ENCODE results near the gene IRF1. TPM values are rescaled to one million over a fixed set of nuclear protein-coding genes. Genes with fewer than 3 reads are reported as not detected.
A peak's percentile ranks its signal among the peaks of the same experiment; 100 is the strongest.

Gene IRF1
- total RNA-seq, 5 donors from 2014 or later (not counting 1 experiment from before 2014, with no cell fraction given): 167 to 859 (median 252) TPM

DNA sequence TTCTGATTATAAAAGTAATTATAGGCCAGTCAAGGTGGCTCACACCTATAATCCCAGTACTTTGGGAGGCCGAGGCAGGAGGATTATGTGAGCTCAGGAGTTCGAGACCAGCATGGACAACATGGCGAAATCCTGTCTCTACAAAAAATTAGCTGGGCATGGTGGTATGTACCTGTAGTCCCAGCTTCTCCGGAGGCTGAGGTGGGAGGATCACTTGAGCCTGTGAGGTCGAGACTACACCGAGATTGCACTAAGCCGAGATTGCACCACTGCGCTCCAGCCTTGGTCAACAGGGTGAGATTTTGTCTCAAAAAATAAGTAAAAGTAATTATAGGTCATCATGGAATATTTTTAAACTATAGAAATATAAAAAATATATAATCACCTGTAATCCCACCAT, 18.1 kb downstream of the IRF1 start:
- Histone ChIP-seq H3K4me3 (ENCODE audit: control insufficient read depth in 1 of 2, extremely low read depth in 1 of 2, low read length in 1 of 2) (no peak overlapping the region), H3K27me3 (replicated peaks in 1 of 2; ENCODE audit: control insufficient read depth in 2 of 2, extremely low read depth in 1 of 2, insufficient read depth in 2 of 2, low read length in 1 of 2) (no peaks in the 10 kb centered on the region), H3K9me3 (no peaks in the 10 kb centered on the region), H3K4me1 (ENCODE audit: control insufficient read depth in 1 of 2, extremely low read depth in 1 of 2, insufficient read depth in 2 of 2, low read length in 2 of 2) (peaks cover 28 to 97% of the 10 kb centered on the region in 2 experiments), H3K36me3 (ENCODE audit: control insufficient read depth in 2 of 2, extremely low read depth in 1 of 2, insufficient read depth in 1 of 2, low read length in 1 of 2) (peaks cover 0 to 11% of the 10 kb centered on the region in 2 donors), H3K27ac (ENCODE audit: low read length) (peak overlapping the region; percentile 85)
- WGBS (ENCODE audit: insufficient coverage): 93% methylated on average over 2 of the region's 8 CpGs
- Mint-ChIP-seq H3K27ac (peak overlapping the region; percentile 46 to 58), H3K4me3 (peak overlapping the region in 1 of 3 donors; percentile 61), H3K36me3 (peaks cover 9% of the 10 kb centered on the region), H3K9me3 (no peaks in the 10 kb centered on the region), H3K4me1 (peaks cover 83 to 93% (median 89%) of the 10 kb centered on the region in 3 donors), H3K27me3 (no peaks in the 10 kb centered on the region)
- peak in 4 of 35 experiments; percentile 4 to 18 (median 6) for DNase-seq
- CTCF ChIA-PET: interaction anchor here (1.0 to 2.9 kb wide), 5 partner anchors 17 to 86 kb away, joined by 3 to 10 read pairs (median 3); no protein-coding TSS in a partner anchor
- POLR2A ChIA-PET: interaction anchor here (0.5 to 5.0 kb wide), 10 partner anchors 8 to 49 kb away, joined by 3 to 75 read pairs (median 8); partner anchors contain the start of gene IRF1 (in 1 of the 2)
- ATAC-seq (replicated peaks in 1 of 4): no peak

DNA sequence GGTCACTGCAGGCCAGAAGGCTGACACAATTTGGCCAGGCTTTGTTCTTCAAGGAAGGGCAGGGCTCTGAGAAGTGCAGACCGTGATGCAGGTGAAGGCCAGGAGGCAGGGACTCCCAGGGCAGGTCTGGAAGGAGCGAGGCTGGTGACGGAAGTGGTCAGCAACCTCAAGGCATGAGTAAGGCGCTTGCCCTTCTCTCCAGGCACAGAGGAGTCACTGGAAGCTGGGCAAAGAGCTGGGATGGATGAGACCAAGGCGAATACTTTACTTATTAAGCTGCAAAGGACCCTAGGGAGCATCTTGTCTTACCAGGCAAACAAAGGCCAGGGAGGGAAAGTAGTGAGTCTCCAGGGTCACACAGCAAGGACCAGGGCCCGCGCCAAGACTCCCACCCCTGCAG, 18.6 kb downstream of the IRF1 start:
- ChIA-PET POLR2A (interaction anchor here (0.5 to 5.0 kb wide), 16 partner anchors 7 to 73 kb away, joined by 3 to 75 read pairs (median 6); partner anchors contain the start of gene IRF1 (in 1 of the 2)), CTCF (interaction anchor here (0.7 to 2.9 kb wide), 5 partner anchors 14 to 85 kb away, joined by 3 to 10 read pairs (median 5); partner anchors contain the start of gene IRF1 (in 1 of the 2))
- Histone ChIP-seq H3K36me3 (ENCODE audit: control insufficient read depth in 2 of 2, extremely low read depth in 1 of 2, insufficient read depth in 1 of 2, low read length in 1 of 2) (peaks cover 0 to 11% of the 10 kb centered on the region in 2 donors), H3K4me3 (ENCODE audit: control insufficient read depth in 1 of 2, extremely low read depth in 1 of 2, low read length in 1 of 2) (no peak overlapping the region), H3K27me3 (replicated peaks in 1 of 2; ENCODE audit: control insufficient read depth in 2 of 2, extremely low read depth in 1 of 2, insufficient read depth in 2 of 2, low read length in 1 of 2) (no peaks in the 10 kb centered on the region), H3K9me3 (no peaks in the 10 kb centered on the region), H3K4me1 (ENCODE audit: control insufficient read depth in 1 of 2, extremely low read depth in 1 of 2, insufficient read depth in 2 of 2, low read length in 2 of 2) (peaks cover 32 to 97% of the 10 kb centered on the region in 2 experiments), H3K27ac (ENCODE audit: low read length) (peak overlapping the region; percentile 85)
- Mint-ChIP-seq H3K4me1 (peaks cover 83 to 93% (median 89%) of the 10 kb centered on the region in 3 donors), H3K4me3 (peak overlapping the region; percentile 17 to 61 (median 28)), H3K36me3 (peaks cover 11% of the 10 kb centered on the region), H3K27me3 (no peaks in the 10 kb centered on the region), H3K9me3 (no peaks in the 10 kb centered on the region), H3K27ac (peak overlapping the region; percentile 94 to 97)
- 85% methylated on average over 5 of the region's 7 CpGs for WGBS (ENCODE audit: insufficient coverage)
- DNase-seq (peak in 4 of 35 experiments; percentile 5 to 39 (median 10)), ATAC-seq (replicated peaks in 1 of 4) (no peak)

DNA sequence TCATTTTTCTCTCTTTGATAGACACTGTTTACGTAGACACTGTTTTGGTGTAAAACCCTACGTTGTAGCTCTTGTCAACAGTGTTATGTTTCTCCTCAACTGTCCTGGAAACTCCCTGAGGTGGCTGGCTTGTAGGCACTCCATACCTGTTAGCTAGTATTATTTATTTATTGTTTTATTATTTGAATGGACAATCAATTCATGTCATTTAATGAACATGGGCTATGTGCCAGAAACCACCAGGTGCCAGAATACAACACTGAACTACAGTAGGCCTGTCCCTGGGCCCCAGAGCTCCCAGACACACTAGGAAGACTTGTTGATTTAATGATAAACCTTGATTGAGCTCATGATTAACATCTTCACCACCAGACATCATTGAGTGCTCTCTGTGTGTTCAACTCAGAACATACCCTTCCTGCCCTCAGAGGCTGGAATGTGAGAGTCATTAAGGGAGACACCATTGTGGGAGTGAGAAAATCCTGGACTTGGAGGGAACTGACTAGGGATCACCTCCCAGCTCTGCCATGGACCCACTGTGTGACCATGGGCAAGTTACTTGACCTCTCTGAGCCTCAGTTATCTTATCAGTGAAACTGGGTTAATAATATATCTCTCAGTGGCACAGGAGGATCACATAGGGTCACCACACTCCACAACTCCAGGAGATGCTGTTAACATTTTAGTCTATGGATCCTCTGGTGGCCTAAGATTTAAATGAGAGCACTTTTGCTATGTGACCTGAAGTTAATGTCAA, 19.2 kb downstream of the IRF1 start:
- H3K9me3 Mint-ChIP-seq: no peaks in the 10 kb centered on the region
- no peaks in the 10 kb centered on the region for H3K27me3 Mint-ChIP-seq
- ATAC-seq (replicated peaks in 1 of 4): no peak
- DNase-seq: peak in 3 of 35 experiments; percentile 6 to 53 (median 13)
- H3K4me1 Mint-ChIP-seq: peaks cover 84 to 95% (median 89%) of the 10 kb centered on the region in 3 donors
- H3K27ac Mint-ChIP-seq: peak overlapping the region; percentile 94 to 97
- peak overlapping the region; percentile 17 to 61 (median 28) for H3K4me3 Mint-ChIP-seq
- H3K27ac ChIP-seq (ENCODE audit: low read length): peak overlapping the region; percentile 85
- peaks cover 9% of the 10 kb centered on the region for H3K36me3 Mint-ChIP-seq
- ChIA-PET CTCF (interaction anchor here (0.7 to 2.9 kb wide), 9 partner anchors 9 to 348 kb away, joined by 3 to 10 read pairs (median 4); partner anchors contain the start of gene IRF1 (in 1 of the 2)), POLR2A (interaction anchor here (0.5 to 5.0 kb wide), 18 partner anchors 7 to 72 kb away, joined by 3 to 75 read pairs (median 4); partner anchors contain the start of gene IRF1 (in 1 of the 2))
- WGBS (ENCODE audit: insufficient coverage): no CpG with 5 or more reads among the region's 2 CpGs
- H3K27me3 ChIP-seq (replicated peaks in 1 of 2; ENCODE audit: control insufficient read depth in 2 of 2, extremely low read depth in 1 of 2, insufficient read depth in 2 of 2, low read length in 1 of 2): no peaks in the 10 kb centered on the region
- H3K9me3 ChIP-seq: no peaks in the 10 kb centered on the region
- H3K36me3 ChIP-seq (ENCODE audit: control insufficient read depth in 2 of 2, extremely low read depth in 1 of 2, insufficient read depth in 1 of 2, low read length in 1 of 2): peaks cover 0 to 10% of the 10 kb centered on the region in 2 donors
- no peak overlapping the region for H3K4me3 ChIP-seq (ENCODE audit: control insufficient read depth in 1 of 2, extremely low read depth in 1 of 2, low read length in 1 of 2)
- H3K4me1 ChIP-seq (ENCODE audit: control insufficient read depth in 1 of 2, extremely low read depth in 1 of 2, insufficient read depth in 2 of 2, low read length in 2 of 2): peaks cover 37 to 97% of the 10 kb centered on the region in 2 experiments

DNA sequence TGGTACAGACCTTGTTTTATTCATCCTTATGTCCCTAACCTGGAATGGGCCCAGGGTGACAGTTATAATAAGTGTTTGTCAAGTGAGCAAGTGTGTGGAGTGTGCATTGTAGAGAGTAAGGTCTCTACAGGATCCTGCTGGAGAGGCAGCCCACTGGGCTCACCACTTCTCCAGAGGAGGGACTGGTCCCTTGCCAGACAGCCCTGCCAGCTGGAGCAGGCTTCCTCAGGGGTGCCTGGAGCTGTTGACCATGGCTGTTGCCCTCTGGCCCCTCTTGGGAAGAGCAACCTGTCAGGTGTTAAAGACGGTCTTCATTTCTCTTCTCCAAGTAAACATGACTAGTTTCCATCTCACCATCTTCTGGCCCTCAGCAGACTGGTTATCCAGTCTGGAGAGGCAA, 20.0 kb downstream of the IRF1 start:
- no peak for ATAC-seq (replicated peaks in 1 of 4)
- Mint-ChIP-seq H3K4me1 (peaks cover 85 to 95% (median 89%) of the 10 kb centered on the region in 3 donors), H3K9me3 (no peaks in the 10 kb centered on the region), H3K4me3 (peak overlapping the region in 1 of 3 donors; percentile 53), H3K27me3 (no peaks in the 10 kb centered on the region), H3K27ac (peak overlapping the region; percentile 94 to 97), H3K36me3 (peaks cover 6% of the 10 kb centered on the region)
- Histone ChIP-seq H3K4me1 (ENCODE audit: control insufficient read depth in 1 of 2, extremely low read depth in 1 of 2, insufficient read depth in 2 of 2, low read length in 2 of 2) (peaks cover 43 to 97% of the 10 kb centered on the region in 2 experiments), H3K36me3 (ENCODE audit: control insufficient read depth in 2 of 2, extremely low read depth in 1 of 2, insufficient read depth in 1 of 2, low read length in 1 of 2) (peaks cover 0 to 8% of the 10 kb centered on the region in 2 donors), H3K27me3 (replicated peaks in 1 of 2; ENCODE audit: control insufficient read depth in 2 of 2, extremely low read depth in 1 of 2, insufficient read depth in 2 of 2, low read length in 1 of 2) (no peaks in the 10 kb centered on the region), H3K27ac (ENCODE audit: low read length) (peak overlapping the region; percentile 85), H3K9me3 (no peaks in the 10 kb centered on the region), H3K4me3 (ENCODE audit: control insufficient read depth in 1 of 2, extremely low read depth in 1 of 2, low read length in 1 of 2) (no peak overlapping the region)
- DNase-seq: peak in 4 of 35 experiments; percentile 1 to 10 (median 3)
- 88% methylated on average over 1 of the region's 1 CpG for WGBS (ENCODE audit: insufficient coverage)
- POLR2A ChIA-PET: interaction anchor here (0.7 to 5.0 kb wide), 12 partner anchors 8 to 45 kb away, joined by 3 to 75 read pairs (median 6); partner anchors contain the start of gene IRF1 (in 1 of the 2)
- CTCF ChIA-PET: interaction anchor here (1.1 to 1.2 kb wide), 4 partner anchors 10 to 43 kb away, joined by 3 to 8 read pairs (median 5); no protein-coding TSS in a partner anchor

DNA sequence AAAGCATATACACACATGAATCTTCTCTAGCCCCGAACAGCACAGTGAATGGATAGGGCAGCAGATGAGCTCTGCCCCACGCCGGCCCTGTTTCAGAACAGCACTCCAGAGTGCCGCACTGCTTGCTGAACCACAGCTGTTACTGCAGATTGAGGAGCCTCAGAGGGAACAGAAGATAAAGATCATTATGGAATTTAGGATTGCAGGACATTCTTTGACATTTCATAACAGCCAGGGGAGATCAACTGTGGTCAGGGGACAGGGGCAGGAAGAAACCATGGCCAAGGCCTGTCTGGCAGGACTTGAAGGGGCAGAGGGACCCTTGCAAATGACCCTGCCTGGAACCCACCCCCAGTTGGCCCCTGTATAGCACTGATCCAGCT, 20.6 kb downstream of the IRF1 start:
- ChIA-PET POLR2A (interaction anchor here (0.5 to 3.5 kb wide), 7 partner anchors 9 to 23 kb away, joined by 3 to 10 read pairs (median 3); partner anchors contain the start of gene IRF1 (in 1 of the 2)), CTCF (interaction anchor here in 1 of 2 donors (1.2 kb wide), 1 partner anchor 10 kb away, joined by 4 read pairs; no protein-coding TSS in a partner anchor)
- WGBS (ENCODE audit: insufficient coverage): 78% methylated on average over 4 of the region's 4 CpGs

More for the DNA sequence above, 20.6 kb downstream of the IRF1 start:
- peak overlapping the region in 1 of 3 donors; percentile 53 for H3K4me3 Mint-ChIP-seq
- no peak for ATAC-seq (replicated peaks in 1 of 4)
- H3K27ac ChIP-seq (ENCODE audit: low read length): peak overlapping the region; percentile 85
- no peaks in the 10 kb centered on the region for H3K27me3 ChIP-seq (replicated peaks in 1 of 2; ENCODE audit: control insufficient read depth in 2 of 2, extremely low read depth in 1 of 2, insufficient read depth in 2 of 2, low read length in 1 of 2)
- no peaks in the 10 kb centered on the region for H3K9me3 Mint-ChIP-seq
- peaks cover 0 to 8% of the 10 kb centered on the region in 2 donors for H3K36me3 ChIP-seq (ENCODE audit: control insufficient read depth in 2 of 2, extremely low read depth in 1 of 2, insufficient read depth in 1 of 2, low read length in 1 of 2)
- peak in 2 of 35 experiments; percentile 1 to 4 for DNase-seq
- peaks cover 87 to 96% (median 90%) of the 10 kb centered on the region in 3 donors for H3K4me1 Mint-ChIP-seq
- H3K4me3 ChIP-seq (ENCODE audit: control insufficient read depth in 1 of 2, extremely low read depth in 1 of 2, low read length in 1 of 2): no peak overlapping the region
- H3K27me3 Mint-ChIP-seq: no peaks in the 10 kb centered on the region
- H3K36me3 Mint-ChIP-seq: peaks cover 6% of the 10 kb centered on the region
- peaks cover 48 to 97% of the 10 kb centered on the region in 2 experiments for H3K4me1 ChIP-seq (ENCODE audit: control insufficient read depth in 1 of 2, extremely low read depth in 1 of 2, insufficient read depth in 2 of 2, low read length in 2 of 2)
- H3K9me3 ChIP-seq: no peaks in the 10 kb centered on the region
- H3K27ac Mint-ChIP-seq: peak overlapping the region; percentile 94 to 97

All from T-cell (primary cell).